HG02610 (cell line): ENCODE results near the gene MST1R.

ENCODE experiments used
- ATAC-seq: cut with Tn5 transposase; IDR thresholded peaks from one replicate; pipeline ENCODE4 v1.9.1; 2021; ENCODE audit warnings: mild to moderate bottlenecking, moderate library complexity; ENCODE audit not compliant: unreplicated experiment

MST1R gene

DNA sequence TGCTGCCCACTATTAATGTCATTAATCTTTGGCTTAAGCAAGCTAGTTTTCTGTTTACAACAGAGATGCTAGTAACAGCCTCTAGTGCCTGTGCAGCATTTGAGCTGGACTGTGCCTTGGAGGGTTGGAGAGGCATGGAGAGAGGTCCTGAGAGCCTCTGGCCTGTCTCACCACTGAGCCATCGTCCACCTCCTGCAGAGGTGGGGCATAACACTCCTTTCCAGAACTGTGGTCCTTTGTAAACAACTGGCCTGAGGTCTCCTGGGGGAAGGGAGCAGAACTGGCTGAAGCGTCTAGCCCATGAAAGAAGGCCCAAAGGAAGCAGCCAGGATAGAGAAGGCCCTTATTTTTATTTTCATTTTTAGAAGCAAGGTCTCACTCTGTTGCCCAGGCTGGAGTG, 24.0 kb downstream of the MST1R start:
- ATAC-seq = no peak

- no peak for ATAC-seq
These were observed 25.0 kb downstream of the MST1R start for GRCh38 chr3:49878686-49879085.

GRCh38 chr3:49877716-49878115, 26.0 kb downstream of the MST1R start:
- ATAC-seq = no peak

DNA sequence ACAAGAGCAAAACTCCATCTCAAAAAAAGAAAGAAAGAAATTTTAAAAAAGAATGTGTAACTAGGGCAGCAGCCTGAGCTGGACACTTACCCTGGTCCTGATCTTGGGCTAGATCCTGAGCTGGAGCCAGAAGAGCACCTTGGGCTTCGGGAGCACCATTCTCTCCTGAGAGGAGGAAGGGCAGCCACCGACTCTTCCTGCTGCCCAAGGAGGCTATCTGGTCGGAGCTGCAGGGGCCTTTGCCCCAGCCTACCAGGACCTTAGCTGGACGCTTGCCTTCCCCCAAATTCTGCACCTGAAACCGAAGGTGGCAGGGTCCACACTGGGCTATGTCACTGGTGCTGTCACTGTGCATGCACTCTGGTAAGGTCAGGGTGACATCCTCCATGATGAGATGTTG, 27.1 kb downstream of the MST1R start:
- no peak for ATAC-seq

DNA sequence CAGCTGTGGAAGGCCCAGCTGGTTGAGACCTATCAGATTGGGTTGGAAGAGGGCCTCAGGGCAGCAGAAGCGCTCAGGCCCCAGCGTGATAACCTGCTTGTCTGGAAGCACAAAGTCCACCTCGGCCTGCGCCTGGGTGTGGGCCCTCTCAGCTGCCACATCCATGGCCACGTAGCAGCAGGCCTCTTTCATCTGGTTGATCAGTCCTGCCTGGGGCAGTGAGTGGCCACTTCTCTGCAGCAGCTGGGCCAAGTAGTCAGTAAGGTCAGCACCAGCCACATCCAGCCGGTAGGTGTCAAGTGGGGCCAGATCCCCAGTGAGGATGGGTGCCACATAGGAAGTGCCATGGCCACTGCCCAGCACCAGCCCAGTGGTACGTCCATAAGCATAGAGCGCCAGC, 30.1 kb downstream of the MST1R start:
- no peak for ATAC-seq

DNA sequence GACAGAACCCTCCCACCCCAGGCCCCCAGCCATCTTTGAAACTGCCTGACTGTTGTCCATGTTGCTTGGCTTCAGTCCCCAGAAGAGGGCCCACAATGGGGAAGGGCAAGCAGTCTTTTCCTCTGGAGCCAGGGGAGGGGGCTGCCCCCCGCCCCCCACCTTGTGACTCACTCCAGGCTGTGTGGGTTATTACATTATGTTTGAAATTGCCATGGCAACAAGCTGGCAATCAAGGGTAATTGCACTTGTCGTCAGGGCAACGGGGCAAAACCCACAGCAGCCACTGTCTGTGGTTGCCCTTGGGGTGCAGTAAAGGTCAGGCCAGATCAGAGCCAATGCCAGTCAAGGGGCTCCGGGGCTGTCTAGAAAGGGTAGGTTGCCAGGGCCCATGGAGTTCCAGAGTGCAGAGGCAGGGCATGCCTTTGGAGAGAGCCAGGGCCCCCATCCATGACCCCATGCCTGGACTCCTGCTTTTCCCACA, 30.8 kb downstream of the MST1R start:
- ATAC-seq = no peak

DNA sequence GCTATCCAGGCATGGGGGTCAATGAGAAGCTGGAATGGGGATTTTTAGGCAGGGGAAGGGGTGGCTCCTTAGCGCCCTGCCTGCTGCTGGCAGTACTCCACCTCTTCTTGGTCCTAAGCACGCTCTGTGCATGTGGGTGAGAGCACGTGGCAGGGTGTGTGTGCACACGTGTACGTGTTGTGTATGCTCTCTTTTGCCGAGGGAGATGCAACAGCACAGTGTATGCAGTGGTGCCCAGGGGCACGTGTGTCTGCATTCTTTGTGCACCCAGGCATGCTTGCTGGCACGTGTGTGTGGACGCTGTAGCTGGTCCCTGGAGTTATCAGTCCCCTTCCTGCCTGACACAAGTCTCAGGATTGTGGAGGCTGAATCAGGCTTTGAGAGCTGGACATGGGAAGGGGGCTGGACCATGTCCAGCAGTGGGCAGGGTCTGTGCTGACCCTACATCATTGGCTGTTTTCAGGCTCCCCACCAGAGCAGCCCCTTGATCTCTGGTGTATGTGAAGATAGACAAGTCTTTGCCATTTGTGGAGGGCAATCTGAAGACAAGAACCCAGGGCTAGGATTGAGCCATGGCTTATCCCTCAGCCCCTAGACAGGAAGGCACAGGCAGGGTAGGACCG, 32.0 kb downstream of the MST1R start:
- ATAC-seq = no peak

- no peak for ATAC-seq
These were observed 34.0 kb downstream of the MST1R start, which contains the start of gene CAMKV for GRCh38 chr3:49869525-49870126. Gene CAMKV, minus strand, starts transcription at chr3:49869906. Its CDS starts 7,518 bp downstream, at chr3:49862388.

DNA sequence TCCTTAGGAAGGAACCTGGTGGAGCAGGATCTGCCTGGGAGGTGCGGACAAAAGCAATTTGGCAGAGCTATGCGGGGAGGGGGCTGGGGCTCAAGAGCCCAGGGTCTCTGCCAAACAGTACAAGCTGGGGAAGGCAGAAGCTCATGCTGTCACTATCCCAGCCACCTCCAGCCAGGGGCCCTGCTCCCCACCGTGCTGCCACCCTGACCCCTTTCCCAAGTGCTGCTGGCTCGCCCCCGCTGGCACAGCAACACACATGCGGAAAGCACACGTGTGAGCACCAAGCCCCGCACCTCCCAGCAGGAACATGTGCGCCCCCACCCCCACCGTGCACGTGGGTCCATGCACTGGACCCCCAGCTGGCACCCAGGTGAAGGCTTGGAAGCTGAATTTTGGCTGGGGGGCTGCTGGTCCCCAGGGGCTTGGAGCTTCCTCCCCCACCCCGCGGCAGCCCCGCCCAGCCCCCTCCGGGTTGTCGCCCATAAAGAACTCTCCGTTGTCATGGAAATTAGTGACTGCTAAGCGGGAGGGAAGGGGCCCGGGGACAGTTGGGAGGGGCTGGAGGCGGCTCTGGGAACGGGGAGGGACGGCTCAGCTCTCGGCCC, 34.7 kb downstream of the MST1R start:
- no peak for ATAC-seq

- ATAC-seq = no peak
These were observed 35.8 kb downstream of the MST1R start for GRCh38 chr3:49867871-49868321.

DNA sequence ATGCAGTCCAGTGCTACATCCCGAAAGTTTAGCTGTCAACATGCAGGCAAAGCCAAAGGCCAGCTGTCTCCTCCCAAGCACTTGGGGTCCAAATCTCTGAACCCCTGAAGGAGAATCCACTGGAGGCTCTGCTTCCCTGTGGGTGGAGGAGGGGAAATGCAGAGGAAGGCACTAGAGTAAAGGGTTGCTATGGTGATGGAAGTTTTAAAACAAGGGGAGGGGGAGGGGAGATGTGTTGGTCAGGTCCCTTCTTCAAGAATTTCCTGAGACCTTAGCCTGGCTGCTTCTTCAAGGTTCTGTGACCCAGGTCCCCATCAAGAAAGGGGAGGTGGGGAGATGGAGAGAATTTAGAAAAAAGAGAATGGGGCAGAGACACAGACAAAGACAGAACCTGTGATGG, 36.3 kb downstream of the MST1R start:
- ATAC-seq = no peak

- no peak for ATAC-seq
These were observed 38.4 kb downstream of the MST1R start for GRCh38 chr3:49865198-49865784.

GRCh38 chr3:49864505-49864904, 39.2 kb downstream of the MST1R start:
- no peak for ATAC-seq

DNA sequence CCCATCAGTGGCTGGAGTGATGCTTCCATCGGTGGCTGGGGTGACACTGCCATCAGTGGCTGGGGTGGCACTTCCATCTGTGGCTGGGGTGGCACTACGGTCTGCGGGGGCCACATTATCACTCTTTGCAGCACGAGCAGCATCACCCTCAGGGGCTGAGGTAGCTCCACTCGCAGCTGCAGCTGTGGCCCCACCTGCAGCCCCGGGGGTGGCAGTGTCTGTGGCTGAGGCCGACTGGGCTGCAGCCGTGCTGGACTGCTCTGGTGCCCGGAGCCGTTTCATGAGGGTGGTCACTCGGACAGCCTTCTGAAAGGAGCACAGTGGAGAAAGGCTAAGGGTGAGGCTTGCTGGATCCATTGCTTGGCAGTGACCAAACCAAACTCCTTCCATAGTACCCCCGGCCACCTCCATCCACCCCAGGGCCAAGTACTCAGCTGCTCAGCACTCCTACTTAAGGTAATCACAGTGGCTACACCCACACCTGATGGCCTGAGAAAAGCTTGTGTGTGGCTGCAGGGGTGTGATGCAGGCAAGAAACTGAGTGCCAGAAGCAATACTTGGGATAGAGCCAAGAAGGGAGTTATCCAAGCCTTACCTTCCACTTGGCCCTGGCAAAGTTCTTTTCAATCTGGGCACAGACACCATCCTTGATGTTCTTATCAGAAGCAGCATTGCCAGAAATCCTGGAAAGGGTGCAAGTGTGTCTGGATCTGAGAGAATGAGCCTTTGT, 43.9 kb downstream of the MST1R start:
- no peak for ATAC-seq

GRCh38 chr3:49856181-49857005, 47.3 kb downstream of the MST1R start, which contains the start of gene TRAIP:
Gene TRAIP, minus strand, starts transcription at chr3:49856564. Its CDS starts 111 bp downstream, at chr3:49856453.
- peak; percentile 93 for ATAC-seq

GRCh38 chr3:49855662-49856061, 48.0 kb downstream of the MST1R start:
- ATAC-seq = no peak

DNA sequence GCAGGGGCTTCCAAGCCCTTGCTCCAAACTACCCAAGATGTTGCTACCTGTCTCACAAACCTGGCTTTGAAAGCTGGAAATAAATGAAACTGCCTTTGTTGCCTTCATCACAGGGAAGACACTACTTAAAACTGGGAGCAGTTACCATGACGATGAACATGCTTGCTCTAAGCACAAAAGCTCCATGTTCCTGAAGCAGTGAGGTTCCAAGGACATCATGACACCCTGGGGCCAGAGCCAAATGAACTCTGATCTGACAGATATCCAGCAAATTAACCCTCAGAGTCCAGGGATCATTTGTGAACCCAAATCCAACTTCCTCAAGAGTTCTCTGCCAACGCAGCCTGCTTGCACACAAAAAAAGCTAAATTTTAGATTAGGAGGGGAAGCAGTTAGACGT, 58.0 kb downstream of the MST1R start:
- ATAC-seq = no peak

DNA sequence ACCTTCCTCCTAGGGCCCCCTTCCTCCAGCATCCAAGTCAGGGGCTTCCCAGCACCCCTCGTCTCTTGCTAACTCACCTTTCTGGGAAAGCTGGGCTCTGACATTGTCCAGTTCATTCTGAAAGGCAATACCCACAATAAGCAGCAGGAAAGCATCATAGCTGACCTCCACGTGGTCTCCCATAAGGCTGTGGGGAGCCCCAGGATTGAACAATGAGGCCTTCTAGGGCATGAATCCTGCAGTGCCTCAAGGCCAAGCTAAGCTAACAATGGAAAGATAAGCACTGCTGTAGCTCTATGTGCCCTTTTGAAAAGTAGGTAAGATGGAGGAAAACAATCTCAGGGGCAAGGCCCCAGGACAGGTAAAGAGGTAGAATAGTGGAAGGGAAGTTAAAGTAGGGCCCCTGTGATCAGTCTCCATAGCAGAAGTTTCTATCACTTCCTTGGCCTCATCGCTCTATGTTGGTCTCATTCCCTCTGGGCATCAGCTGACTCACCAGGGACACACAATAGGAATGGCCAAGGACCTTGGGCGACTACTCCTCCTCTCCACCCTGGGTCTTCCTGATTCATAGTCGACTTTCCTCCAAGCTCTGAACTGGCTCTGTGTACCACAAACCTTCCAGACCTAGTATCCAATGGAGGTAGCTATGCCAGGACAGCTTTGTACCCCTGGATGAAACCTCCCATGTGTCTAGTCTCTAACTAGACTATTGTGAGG, 59.0 kb downstream of the MST1R start:
- no peak for ATAC-seq

DNA sequence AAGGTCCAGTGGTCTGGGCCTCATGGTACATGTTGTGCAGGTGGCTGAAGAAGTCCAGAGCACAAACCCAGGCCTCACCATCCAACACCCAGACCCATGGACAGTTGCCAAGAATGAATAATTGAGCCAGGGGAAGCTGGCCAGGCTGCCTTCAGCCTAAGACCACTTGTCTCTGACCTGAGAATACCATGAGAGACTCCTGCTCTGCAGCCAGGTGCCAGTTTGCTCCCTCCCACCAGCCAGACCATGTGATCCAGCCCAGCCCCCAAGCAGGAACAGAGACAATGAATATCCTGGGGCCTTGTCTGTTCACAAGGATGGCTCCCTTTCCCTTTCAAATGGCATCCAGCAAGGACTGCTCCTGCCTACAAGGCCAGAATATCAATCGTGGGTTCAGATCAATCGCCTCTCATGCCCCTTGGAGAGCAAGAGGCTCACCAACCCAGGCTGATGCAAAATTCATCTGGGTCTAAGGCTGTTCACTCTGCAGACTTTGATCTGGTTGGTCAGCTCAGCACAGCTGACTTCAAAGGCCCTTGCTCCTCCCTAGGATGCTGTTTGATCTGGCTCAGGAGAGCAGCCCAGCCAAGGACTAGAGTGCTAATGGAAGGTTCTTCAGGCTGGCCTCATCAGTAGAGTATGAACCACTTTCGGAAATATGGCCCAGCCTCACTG, 60.7 kb downstream of the MST1R start:
- ATAC-seq = no peak
